Gastroesophageal sphincter (tissue), 3 donors: ENCODE results near the gene AK2.
"Not testable (repeated sequence)": the region's sequence is repeated elsewhere in the genome, so short reads cannot be mapped to it uniquely, and the experiment has no call there.

Experiments
- CTCF ChIP-seq, 4 experiments: fragments of 200-600 bp in 2 of 4; fragments of 450-650 bp in 2 of 4; sonication (generic) in 1 of 4; IDR thresholded peaks; one replicate each; pipeline ENCODE4 v1.5.1; 2017 to 2019; ENCODE audit warnings: antibody characterized with exemption in 4 of 4, mild to moderate bottlenecking in 2 of 4, moderate library complexity in 2 of 4
- POLR2AphosphoS5 ChIP-seq: sonication (generic); formaldehyde crosslinking; IDR thresholded peaks from one replicate; pipeline ENCODE4 v1.6.1; 2017; ENCODE audit warnings: antibody characterized with exemption

GRCh38 chr1:33068108-33068507 is 31.4 kb upstream of the AK2 start:
- TF ChIP-seq CTCF (IDR thresholded peaks at IDR 0.05); POLR2AphosphoS5: not testable (repeated sequence)
